Fibroblast of lung (primary cell): Measurements from ENCODE around the gene HK2. TPM values are rescaled to one million over a fixed set of nuclear protein-coding genes. Genes with fewer than 3 reads are reported as not detected.
"Not testable (repeated sequence)": the region's sequence is repeated elsewhere in the genome, so short reads cannot be mapped to it uniquely, and the experiment has no call there.

Experiments used
- DNase-seq, 2 donors: peaks; one replicate each; pipeline versions ENCODE4 v3.0.0 to v3.0.0-alpha.2; 2010; ENCODE audit warnings: low read depth in 2 of 2
- H2AFZ ChIP-seq: 2 replicates; pipeline ENCODE4 v1.5.1; 2012; ENCODE audit warnings: low read length, control low read depth, inconsistent platforms
- H3K27ac ChIP-seq: 2 replicates; pipeline ENCODE4 v1.5.1; 2011; ENCODE audit warnings: low read length, control low read depth; ENCODE audit not compliant: insufficient read depth
- H3K27me3 ChIP-seq: 2 replicates; pipeline ENCODE4 v1.5.1; 2011; ENCODE audit warnings: mild to moderate bottlenecking, low read length; ENCODE audit not compliant: control insufficient read depth, insufficient read depth
- H3K36me3 ChIP-seq: 2 replicates; pipeline ENCODE4 v1.5.1; 2011; ENCODE audit warnings: low read length; ENCODE audit not compliant: control insufficient read depth, insufficient read depth
- H3K4me1 ChIP-seq: 2 replicates; pipeline ENCODE4 v1.5.1; 2011; ENCODE audit warnings: low read length; ENCODE audit not compliant: control insufficient read depth, insufficient read depth; ENCODE audit errors: extremely low read depth
- H3K4me2 ChIP-seq: 2 replicates; pipeline ENCODE4 v1.5.1; 2011; ENCODE audit warnings: low read length, control low read depth; ENCODE audit not compliant: insufficient read depth; ENCODE audit errors: extremely low read depth
- H3K4me3 ChIP-seq, 4 experiments: fragments of 200-600 bp in 1 of 4; sonication (generic) in 1 of 4; replicated peaks in 1 of 4; 2 replicates each; pipeline ENCODE4 v1.5.1; 2011 to 2016; ENCODE audit warnings: low read length in 4 of 4, low read depth in 3 of 4, mild to moderate bottlenecking in 3 of 4, control low read depth in 2 of 4, inconsistent platforms in 1 of 4, mixed read lengths in 1 of 4; ENCODE audit not compliant: insufficient read depth in 1 of 4; ENCODE audit errors: control extremely low read depth in 1 of 4
- H3K79me2 ChIP-seq: 2 replicates; pipeline ENCODE4 v1.5.1; 2012; ENCODE audit warnings: mild to moderate bottlenecking, low read length, inconsistent platforms; ENCODE audit not compliant: control insufficient read depth, insufficient read depth
- H3K9ac ChIP-seq: 2 replicates; pipeline ENCODE4 v1.5.1; 2011; ENCODE audit warnings: mild to moderate bottlenecking, low read length, control low read depth; ENCODE audit not compliant: insufficient read depth
- H3K9me3 ChIP-seq: 2 replicates; pipeline ENCODE4 v1.5.1; 2012; ENCODE audit warnings: low read depth, low read length; ENCODE audit not compliant: control insufficient read depth, insufficient read depth
- H4K20me1 ChIP-seq: 2 replicates; pipeline ENCODE4 v1.5.1; 2011; ENCODE audit warnings: low read length; ENCODE audit not compliant: control insufficient read depth, insufficient read depth; ENCODE audit errors: extremely low read depth
- CTCF ChIP-seq, 2 donors: IDR thresholded peaks in 1 of 2; conservative IDR thresholded peaks in 1 of 2; 1 replicate in 1 of 2; 2 replicates in 1 of 2; pipeline ENCODE4 v1.5.1; 2011 to 2012; ENCODE audit warnings: low read length in 2 of 2, control low read depth in 1 of 2, inconsistent platforms in 1 of 2, low read depth in 1 of 2, mild to moderate bottlenecking in 1 of 2
- EZH2 ChIP-seq: IDR thresholded peaks from 2 replicates; pipeline ENCODE4 v1.5.1; 2012; ENCODE audit warnings: low read length, control low read depth, mild to moderate bottlenecking; ENCODE audit errors: missing control alignments
- polyA plus RNA-seq, 2 donors: library from polyadenylated mRNA; depleted of rRNA in 1 of 2; stranded (reverse) in 1 of 2; unstranded in 1 of 2; fragments of >200 nt; gene quantifications; 2 replicates each; pipeline ENCODE4 v1.2.1, GENCODE V29; 2011 to 2012; ENCODE audit warnings: missing spikeins in 1 of 2
- total RNA-seq: library from RNA; depleted of rRNA; stranded (reverse); fragments of >200 nt; gene quantifications from 2 replicates; pipeline ENCODE4 v1.2.1, GENCODE V29; 2014

The HK2 gene
- total and polyA plus RNA-seq, 2 donors (not counting 1 experiment from before 2014, with no cell fraction given): 15.7 to 19.3 TPM

- Histone ChIP-seq H4K20me1 (no peaks in the 10 kb centered on the region), H3K79me2 (no peaks in the 10 kb centered on the region), H3K27me3 (no peaks in the 10 kb centered on the region), H3K9me3 (no peaks in the 10 kb centered on the region), H3K4me3 (no peak overlapping the region), H3K36me3 (no peaks in the 10 kb centered on the region), H3K4me2 (no peak overlapping the region), H3K4me1 (peaks cover 17% of the 10 kb centered on the region), H3K27ac (no peak overlapping the region), H2AFZ (no peak overlapping the region), H3K9ac (no peak overlapping the region)
- DNase-seq: no peak
- TF ChIP-seq EZH2 (no peak), CTCF (conservative IDR thresholded peaks at IDR 0.05 in 1 of 2, IDR thresholded peaks at IDR 0.05 in 1 of 2; ENCODE audit: low read depth in 1 of 2, low read length in 2 of 2) (no peak)
Measured at GRCh38 chr2:74896232-74896631, 62.3 kb downstream of the HK2 start.

- H3K4me3 ChIP-seq, H3K79me2 ChIP-seq, H3K36me3 ChIP-seq: not testable (repeated sequence)
Measured at GRCh38 chr2:74900225-74900624, 66.3 kb downstream of the HK2 start.

DNA sequence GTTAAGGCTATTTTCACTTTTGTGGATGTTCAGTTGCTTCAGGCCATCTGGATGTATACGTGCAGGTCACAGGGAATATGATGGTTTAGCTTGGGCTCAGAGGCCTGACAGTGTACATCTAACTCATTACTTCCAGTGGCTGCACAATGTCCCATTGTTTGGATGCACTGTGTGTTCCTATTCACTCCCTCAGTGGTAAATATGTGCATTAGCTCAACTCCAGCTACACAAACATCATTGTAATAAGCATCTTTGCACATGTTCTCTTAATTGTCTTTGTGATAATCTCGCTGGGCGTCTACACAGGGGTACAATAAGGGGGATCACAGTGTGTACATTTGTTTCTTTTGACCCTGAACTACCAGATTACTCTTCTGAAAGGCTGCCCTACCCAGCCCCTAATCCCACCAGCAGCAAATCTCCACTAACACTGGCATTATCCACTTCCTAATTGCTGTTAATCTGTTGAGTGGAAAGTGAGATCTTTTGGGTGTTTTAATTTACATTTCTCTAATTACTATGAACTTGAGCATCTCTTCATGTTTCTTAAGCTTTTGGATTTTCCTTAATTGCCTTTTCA, 68.4 kb downstream of the HK2 start:
- H3K27ac ChIP-seq: no peak overlapping the region
- no peaks in the 10 kb centered on the region for H3K36me3 ChIP-seq
- no peak for TF ChIP-seq CTCF (conservative IDR thresholded peaks at IDR 0.05 in 1 of 2, IDR thresholded peaks at IDR 0.05 in 1 of 2; ENCODE audit: low read depth in 1 of 2, low read length in 2 of 2)
- TF ChIP-seq EZH2: no peak
- no peak overlapping the region for H2AFZ ChIP-seq
- H3K79me2 ChIP-seq: no peaks in the 10 kb centered on the region
- H3K4me3 ChIP-seq: no peak overlapping the region
- H3K4me2 ChIP-seq: no peak overlapping the region
- no peaks in the 10 kb centered on the region for H3K4me1 ChIP-seq
- H4K20me1 ChIP-seq: no peaks in the 10 kb centered on the region
- DNase-seq: no peak
- no peaks in the 10 kb centered on the region for H3K27me3 ChIP-seq
- no peaks in the 10 kb centered on the region for H3K9me3 ChIP-seq
- H3K9ac ChIP-seq: no peak overlapping the region

More at GRCh38 chr2:74900225-74900624, 66.3 kb downstream of the HK2 start:
- H3K27ac ChIP-seq, H3K27me3 ChIP-seq, H4K20me1 ChIP-seq, H3K9me3 ChIP-seq, H2AFZ ChIP-seq, H3K4me2 ChIP-seq, H3K9ac ChIP-seq, DNase-seq, H3K4me1 ChIP-seq: not testable (repeated sequence)
